Epithelial cell of esophagus (primary cell): ENCODE data around the gene GBGT1.
A peak's percentile ranks its signal among the peaks of the same experiment; 100 is the strongest.

Experiments
- DNase-seq: peaks from one replicate; pipeline ENCODE4 v3.0.0; 2010; ENCODE audit warnings: low read depth
- H3K4me3 ChIP-seq: 2 replicates; pipeline ENCODE4 v1.5.1; 2011; ENCODE audit warnings: mild to moderate bottlenecking, low read length, control low read depth
- TF ChIP-seq, protein P1 (sequence below): IDR thresholded peaks from 2 replicates; pipeline ENCODE4 v1.5.1; 2011; ENCODE audit warnings: low read depth, mild to moderate bottlenecking, low read length, control low read depth, inconsistent platforms; ENCODE audit not compliant: insufficient read depth; ENCODE audit errors: missing control alignments

Gene GBGT1

DNA sequence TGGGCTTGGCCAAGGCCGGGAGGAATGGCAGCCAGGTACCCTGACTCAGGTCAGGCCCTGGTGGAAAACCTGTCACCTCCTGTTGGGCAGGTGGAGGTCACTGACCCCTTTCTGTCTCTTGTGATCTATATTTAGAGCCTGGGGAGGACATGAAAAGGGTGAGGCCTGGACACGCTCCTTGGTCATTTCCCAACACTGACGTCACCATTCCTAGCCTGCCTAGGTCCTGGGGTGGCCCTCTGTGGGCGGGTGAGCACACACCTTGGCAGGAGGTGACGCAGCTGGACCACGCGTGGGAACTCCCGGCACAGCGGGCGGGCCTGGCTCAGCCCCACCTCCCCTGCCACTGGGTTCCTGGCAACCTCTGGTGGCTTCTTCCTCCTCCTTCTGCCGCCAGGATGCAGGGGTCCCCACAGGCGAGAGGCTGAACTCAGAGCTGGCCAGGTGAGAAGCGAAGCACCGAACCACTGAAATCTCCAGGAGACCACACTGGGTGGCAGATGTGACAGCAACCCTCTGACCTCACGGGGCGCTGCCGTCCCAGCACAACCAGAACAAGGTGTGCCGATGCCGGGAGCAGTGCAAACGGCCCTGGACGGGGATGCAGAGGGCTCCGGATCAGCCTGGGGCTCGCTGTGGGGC is 36.3 kb downstream of the GBGT1 start:
- no peak overlapping the region for H3K4me3 ChIP-seq
- TF ChIP-seq, protein P1, sequence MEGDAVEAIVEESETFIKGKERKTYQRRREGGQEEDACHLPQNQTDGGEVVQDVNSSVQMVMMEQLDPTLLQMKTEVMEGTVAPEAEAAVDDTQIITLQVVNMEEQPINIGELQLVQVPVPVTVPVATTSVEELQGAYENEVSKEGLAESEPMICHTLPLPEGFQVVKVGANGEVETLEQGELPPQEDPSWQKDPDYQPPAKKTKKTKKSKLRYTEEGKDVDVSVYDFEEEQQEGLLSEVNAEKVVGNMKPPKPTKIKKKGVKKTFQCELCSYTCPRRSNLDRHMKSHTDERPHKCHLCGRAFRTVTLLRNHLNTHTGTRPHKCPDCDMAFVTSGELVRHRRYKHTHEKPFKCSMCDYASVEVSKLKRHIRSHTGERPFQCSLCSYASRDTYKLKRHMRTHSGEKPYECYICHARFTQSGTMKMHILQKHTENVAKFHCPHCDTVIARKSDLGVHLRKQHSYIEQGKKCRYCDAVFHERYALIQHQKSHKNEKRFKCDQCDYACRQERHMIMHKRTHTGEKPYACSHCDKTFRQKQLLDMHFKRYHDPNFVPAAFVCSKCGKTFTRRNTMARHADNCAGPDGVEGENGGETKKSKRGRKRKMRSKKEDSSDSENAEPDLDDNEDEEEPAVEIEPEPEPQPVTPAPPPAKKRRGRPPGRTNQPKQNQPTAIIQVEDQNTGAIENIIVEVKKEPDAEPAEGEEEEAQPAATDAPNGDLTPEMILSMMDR: no peak
- DNase-seq: peak; percentile 96

DNA sequence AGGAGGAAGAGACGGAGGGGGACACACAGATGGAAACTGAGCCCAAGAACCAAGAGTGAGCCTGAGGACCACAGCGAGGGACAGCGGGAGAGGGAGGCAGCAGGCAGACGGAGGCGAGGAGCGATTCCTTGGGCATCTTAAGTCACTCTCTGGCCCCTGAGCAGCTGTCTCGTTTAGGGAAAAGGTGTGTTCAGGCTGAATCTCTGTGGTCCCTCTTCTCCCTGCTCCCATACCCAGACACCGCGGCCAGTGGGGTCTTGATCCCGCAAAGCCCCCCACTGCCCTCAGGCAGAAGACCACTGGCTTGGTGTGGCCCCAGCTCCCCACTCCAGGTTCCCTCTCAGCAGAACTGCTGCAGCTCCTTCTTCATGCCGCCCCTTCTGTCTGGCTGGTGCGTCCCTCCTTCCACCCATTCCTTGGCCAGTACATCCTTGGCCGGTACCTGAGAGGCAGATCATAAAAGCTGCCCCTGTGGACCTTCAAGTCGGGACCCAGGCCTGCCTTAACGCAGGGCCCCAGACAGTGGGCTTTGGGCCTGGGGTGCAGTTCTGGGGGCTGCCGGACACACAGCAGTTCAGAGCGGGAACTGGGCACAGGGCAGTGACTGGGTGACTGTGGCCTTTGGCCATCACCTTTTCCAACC is 36.9 kb downstream of the GBGT1 start:
- TF ChIP-seq, protein P1: no peak
- DNase-seq: no peak
- no peak overlapping the region for H3K4me3 ChIP-seq

DNA sequence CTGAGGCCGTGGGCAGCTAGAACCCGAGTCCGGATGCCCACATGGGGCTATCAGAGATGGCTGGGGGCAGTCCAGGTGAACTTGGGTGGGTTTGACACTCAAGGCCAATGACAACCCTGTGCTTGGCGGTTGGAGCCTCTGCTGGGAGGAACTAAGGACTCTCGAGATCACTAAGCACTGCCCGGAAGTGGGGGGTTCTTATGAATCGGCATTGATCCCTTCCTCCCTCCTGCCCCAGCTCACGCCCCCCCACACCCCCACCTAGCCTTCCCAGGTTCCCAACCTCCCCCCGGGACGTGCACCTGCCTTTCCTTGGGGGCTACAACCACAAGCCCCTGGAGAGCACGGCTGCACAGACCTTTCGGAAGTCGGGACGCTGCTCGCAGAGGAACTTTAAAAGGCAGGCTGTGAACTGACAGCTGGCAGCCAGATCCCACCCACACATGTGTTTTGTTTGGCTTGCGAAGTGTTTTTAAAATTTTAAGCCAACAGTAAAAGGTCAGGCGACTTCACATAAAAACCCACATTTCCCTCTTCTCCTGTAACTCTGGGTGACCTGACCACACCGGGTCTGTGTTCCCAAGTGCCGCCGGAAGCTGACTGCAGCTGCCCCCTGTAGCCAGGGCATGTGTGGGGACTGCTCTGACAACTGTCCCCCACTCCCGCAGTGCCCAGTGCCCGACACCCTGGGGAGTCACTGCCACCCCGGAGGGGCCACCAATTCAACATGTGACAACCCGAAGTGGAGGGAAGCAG is 37.6 kb downstream of the GBGT1 start:
- no peak for DNase-seq
- TF ChIP-seq, protein P1: no peak
- H3K4me3 ChIP-seq: no peak overlapping the region

DNA sequence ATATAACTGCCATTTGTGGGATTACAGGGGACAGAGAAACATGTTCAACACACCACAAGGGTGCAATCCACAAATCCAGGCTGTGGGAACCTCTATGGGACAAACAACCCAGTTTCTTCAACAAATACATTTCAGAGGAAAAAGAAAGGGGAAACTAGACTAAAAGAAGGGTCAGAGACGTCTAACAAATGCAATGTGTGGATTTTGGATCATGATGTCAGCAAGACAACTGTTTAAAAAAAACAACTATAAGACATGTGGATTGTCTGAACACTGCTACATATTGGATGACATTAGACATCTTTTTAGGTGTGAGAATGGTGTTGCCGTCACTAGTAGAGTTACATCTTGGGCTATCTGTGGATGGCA is 38.8 kb downstream of the GBGT1 start:
- no peak overlapping the region for H3K4me3 ChIP-seq
- DNase-seq: no peak
- TF ChIP-seq, protein P1: no peak

DNA sequence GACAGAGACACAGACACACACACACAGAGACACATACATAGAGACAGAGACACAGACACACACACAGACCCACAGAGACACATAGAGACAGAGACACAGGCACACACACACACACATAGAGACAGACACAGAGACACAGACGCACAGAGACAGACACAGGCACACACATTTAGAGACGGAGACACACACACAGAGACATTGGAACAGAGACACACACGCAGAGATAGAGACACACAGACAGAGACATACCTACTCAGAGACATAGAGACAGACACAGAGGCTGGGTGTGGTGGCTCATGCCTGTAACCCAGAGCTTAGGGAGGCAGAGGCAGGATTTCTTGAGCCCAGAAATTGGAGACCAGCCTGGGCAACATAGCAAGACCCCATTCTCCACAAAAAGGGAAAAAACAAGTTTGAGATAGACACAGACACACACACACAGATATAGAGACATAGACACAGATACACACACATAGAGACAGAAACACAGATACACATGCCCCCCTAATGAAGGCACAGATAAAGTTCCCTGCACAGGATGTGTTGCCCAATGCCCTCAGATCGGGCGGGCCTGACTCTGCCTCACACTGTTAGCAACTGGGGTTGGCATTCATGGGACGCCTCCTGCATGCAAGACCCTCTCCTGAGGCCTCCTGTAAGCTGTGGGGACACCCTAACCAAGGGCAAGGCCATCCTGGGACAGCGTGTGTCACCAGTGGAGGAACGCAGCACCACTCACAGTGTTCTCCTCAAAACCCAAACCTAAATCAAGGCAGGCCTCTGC is 39.4 kb downstream of the GBGT1 start:
- TF ChIP-seq, protein P1: no peak
- H3K4me3 ChIP-seq: no peak overlapping the region
- DNase-seq: no peak

DNA sequence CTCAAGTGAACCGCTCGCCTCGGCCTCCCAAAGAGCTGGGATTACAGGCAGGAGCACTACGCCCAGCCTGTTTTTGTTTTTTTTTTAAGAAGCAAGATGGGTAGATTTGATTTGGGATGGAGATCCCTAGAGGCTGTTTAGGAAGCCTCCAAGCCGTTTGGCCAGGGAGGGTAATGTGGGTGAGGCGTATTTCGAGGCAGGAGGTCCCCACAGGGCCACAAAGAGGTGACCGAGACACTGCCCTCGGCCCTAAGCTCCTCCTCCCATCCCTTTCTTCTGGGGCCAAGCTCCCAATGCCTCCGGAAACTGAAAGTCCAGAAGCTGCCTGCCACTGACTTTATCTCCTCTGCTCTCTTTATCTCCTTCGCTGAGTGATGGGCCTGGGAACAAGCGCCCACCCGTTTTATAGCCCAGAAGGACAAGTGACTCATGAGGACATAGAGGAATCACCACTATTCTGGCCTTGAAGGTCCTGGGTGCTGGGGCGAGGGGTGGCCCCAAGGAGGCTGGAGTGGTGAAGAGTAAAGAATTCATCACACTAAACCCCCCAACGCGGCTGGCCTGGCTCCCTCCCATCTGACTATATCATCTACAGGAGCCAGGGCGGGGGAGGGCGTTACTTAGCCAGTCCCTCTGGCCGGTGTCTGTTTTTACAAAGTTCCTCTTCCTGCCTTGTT is 40.6 kb downstream of the GBGT1 start:
- TF ChIP-seq, protein P1: no peak
- no peak overlapping the region for H3K4me3 ChIP-seq
- no peak for DNase-seq
